ENCODE data around the gene CLEC4G.
"Not testable (repeated sequence)": the region's sequence is repeated elsewhere in the genome, so short reads cannot be mapped to it uniquely, and the experiment has no call there.

CLEC4G gene

DNA sequence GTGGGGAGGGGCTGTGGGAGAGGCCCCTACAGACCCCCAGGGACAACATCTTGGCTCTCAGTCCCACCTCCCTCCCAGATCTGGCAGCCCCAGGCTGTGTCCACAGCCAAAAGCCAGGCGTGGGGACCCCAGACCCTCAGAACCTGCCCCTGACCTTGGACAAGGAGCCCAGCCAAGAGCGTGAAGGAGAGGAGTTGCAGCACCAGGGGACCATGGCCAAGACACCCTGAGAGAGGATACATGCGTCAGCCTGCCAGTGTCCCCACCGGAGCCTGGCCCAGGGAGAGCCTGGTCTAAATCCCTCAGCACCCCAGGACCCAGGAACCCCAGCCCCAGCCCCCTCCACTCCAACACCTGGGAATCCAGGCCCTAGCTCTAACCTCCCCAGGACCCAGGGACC is 14.4 kb upstream of the CLEC4G start:
- DNase-seq = not testable (repeated sequence)

DNA sequence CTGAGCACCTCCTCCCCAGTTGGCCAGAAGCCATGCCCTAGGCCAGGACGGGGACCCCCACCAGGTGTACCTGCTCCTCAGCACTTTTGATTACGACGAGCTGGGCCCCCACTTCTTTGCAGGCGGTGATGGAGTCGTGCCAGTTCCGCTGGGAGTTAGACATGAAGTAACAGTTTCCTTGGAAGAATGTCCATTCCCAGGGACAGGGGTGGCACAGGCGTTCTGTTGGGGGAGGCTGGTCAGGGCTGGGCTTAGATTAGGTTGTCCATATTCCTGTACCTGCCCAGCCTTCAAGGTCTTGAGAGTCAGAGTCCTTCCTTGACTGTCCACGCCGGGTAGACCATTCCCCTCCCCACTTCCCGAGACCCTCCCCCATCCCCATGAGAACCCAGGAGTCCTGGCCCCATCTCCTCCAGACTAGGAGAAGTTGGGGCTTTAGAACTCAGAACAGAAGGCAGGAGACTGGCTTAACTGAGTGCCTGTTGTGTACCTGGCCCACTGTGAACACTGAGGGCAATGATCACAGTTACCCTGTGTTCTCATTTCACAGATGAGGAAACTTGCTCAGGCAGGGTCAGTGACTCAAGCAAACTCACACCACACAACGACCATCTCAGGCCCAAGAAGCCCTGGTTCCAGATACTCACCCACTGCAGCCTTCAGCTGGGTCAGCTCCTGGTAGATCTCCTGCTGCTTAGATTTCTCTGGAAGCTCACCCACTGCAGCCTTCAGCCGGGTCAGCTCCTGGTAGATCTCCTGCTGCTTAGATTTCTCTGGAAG is 13.2 kb upstream of the CLEC4G start:
- no peak for DNase-seq

GRCh38 chr19:7744199-7744786 is 12.4 kb upstream of the CLEC4G start:
- no peak for DNase-seq

- no peak for DNase-seq
Measured at GRCh38 chr19:7743425-7743841, 11.5 kb upstream of the CLEC4G start.

DNA sequence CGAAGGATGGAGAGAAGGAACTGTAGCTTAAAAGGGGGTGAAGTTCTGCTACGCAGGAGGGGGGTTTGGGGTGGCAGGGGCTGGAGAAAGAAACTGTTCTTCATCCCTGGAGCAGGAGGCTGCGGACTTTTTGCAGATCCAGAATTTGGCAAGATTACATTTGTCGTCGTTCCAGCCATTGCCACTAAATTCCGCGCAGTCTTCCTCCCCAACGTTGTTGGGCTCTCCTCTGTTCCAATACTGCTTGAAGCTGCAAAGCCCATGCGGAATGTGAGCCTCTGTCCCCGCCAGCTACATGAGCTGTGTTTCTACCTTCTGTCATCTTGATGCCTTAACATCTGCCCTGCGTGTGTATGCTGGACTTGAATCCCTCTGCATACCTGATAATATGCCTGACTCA is 11.1 kb upstream of the CLEC4G start:
- no peak for DNase-seq

DNA sequence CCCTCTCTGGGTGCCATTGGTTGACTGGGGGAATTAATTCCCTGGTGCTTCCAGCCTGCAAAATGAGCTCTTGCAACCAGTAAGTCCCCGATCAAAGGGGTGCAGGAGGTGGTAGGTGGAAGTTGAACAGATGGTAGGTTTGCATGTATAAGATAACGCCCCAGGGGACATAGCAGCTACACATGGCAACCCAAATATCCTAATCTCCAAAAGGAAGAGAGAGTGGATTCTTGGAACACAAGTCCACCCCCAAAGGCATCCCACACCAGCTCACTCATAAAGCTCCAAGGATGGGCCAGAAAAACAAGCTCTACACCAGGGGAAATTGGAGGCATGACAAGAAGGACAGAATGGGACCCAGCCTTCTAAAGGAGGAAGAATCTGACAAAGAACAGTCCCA is 10.7 kb upstream of the CLEC4G start:
- DNase-seq = no peak

DNA sequence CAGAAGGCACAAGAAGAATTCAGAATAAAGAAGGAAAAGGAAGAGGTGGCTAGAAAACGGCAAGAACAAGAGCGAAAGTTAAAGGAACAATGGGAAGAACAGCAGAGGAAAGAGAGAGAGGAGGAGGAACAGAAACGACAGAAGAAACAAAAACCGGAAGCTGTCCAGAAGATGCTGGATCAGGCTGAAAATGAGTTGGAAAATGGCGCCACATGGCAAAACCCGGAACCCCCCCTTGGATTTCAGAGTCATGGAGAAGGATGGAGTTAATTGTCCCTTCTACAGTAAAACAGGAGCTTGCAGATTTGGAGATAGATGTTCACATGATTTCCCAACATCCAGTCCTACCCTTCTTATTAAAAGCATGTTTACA is 8.8 kb upstream of the CLEC4G start:
- no peak for DNase-seq

DNA sequence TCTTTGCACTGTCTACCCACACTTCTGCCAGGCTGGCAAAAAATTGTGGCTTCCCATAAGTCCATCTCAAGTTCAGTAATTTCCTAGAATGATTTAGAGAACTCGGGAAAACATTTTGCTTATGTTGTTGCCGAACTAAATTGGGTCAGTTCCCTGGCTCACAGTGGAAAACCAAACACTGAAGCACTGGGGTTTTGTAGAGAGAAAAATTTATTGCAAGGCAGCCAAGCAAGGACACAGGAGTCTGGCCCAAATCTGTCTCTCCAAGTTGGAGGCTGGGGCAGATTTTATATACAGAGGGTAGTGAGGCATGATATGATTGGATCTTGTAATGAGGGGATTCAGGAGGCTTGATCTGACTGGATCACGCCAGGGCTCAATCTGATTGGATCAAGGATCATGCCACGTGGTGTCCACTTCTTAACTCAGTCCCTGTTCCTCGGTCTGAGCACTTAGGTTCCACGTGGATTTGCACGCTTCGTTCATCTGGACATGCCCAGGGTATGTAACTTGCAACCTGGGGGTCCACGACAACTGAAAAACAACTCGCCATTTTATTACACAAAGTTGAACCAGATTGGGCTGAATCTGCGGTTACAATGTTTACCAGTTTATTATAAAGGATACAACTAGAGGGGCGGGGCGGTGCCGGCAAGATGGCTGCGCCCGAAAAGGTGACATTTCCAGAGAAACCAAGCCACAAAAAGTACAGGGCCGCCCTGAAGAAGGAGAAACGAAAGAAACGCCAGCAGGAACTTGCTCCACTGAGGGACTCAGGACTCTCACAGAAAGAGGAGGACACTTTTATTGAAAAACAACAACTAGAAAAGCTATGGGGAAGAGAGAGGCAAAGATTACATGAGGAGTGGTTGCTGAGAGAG is 8.1 kb upstream of the CLEC4G start:
- DNase-seq = no peak

- no peak for DNase-seq
Measured at GRCh38 chr19:7739211-7739755, 7.4 kb upstream of the CLEC4G start.

DNA sequence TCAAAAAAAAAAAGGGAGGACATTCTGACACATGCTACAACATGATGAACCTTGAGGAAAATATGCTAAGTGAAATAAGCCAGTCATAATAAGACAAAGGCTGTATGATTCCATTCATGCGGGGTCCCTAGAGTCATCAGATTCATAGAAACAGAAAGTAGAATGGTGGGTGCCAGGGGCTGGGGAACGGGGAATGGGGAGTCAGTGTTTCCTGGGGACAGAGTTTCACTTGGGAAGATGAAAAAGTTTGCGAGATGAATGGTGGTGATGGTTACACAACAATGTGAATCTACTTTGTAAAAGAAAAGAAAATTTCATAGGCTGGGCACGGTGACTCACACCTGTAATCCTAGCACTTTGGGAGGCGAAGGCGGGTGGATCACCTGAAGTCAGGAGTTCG is 6.1 kb upstream of the CLEC4G start:
- no peak for DNase-seq

DNA sequence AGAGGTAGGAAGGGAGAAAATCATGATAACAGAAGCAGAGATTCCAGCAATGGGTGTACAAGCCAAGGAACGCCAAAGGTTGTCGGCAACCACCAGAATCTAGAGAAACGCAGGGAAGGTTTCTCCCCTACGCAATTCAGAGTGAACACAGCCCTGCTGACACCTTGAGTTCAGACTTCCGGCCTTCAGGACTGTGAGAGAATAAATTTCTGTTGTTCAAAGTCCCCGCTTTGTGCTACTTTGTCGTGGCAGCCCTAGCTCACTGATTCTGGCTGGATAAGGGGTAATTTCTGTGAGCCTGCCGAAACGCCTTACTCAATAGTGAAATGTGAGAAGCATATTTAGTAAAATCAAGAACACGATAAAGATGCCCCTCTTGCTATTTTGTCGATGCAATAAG is 5.3 kb upstream of the CLEC4G start:
- no peak for DNase-seq

DNA sequence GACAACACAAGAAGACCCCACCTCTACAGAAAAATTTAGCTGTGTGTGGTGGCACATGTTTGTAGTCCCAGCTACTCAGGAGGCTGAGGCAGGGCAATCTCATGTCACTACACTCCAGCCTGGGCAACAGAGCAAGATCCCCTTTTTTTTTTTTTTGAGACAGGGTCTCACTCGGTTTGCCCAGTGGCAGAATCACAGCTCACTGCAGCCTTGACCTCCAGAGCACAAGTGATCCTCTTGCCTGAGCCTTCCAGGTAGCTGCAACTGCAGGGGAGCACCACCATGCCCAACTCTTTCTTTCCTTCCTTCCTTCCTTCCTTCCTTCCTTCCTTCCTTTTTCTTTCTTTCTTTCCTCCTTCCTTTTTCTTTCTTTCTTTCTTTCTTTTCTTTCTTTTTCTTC is 4.2 kb upstream of the CLEC4G start:
- DNase-seq = no peak

DNA sequence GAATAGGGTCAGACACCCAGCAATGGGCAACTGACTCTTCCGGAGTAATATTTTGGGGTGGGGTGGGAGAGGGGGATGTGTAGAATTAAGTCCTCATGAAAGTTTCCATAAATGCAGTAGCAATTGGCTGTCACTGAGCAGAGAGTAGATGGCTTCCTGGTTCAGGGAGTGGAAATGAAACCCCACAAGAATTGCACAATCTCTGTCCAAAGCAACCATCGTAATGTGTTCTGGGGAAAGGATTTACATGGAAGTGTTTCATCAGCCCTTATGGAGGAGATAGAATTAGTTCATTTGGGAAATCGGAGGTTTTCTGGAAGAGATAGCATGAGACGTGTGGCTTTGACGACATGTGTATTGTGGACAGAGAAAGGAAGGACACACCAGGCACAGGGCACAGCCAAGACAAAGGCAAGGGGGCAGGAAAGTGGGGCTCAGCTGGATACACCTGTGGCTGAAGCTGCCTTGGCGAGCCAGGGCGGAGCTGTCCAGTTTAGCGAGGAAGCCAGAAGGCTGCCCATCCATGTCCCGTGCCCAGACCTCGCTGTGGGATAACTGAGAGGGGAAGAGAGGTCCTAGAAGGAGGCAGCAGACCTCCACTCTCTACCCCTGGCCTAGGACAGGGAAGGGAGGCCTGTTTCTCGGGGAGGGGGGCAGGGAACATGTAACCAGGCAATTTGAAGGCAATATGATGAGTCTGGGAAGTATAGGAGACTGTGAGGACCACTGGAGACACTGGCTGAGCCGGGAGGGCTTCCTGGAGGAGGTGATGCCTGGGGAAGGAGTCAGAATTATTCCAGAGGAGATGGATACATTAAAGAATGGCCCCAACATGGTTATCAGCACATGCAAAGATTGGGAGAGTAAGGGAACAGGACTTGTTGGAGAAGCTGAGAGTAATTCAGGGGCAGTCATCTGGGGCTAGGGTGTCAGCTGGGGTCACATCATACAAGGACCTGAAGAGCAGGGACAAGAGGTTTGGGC is 2.6 kb upstream of the CLEC4G start:
- DNase-seq = no peak

DNA sequence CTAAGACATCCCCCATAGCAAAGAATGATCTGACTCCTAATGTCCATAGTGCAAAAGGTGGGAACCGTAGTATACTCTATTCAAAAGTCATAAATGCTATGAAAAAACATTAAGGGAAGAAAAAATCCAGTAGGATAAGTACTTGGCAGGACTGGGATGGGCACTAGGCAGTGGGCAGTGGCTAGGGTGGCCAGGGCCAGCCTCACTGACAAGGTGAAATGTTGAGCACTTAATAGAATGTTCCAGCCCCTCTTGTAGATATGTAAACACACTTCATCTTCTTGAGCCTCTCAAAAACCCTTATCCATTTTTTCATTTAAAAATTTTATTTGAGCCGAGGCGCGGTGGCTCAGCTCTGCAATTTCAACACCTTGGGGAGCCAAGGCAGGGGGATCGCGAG is 1.5 kb upstream of the CLEC4G start:
- no peak for DNase-seq

GRCh38 chr19:7731615-7732014 is 295 bp downstream of the CLEC4G start:
- no peak for DNase-seq

DNA sequence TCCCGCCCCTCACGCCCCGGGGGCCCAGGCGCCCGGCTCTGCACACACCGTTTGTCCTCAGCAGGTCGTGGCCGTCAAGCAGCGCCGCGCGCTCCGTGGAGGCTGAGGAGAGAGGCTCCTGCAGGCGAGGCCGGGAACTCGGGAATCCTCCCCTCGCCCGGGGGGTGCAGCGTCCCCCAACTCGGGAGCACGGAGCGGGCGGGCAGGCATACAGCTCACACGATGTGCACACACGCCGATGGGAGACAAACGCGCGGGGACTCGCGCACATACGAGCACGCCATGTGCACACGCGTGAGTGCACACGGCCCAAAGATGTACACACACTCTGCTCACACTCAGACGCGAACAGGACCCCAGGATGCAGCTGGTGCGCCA is 703 bp downstream of the CLEC4G start:
- no peak for DNase-seq

DNA sequence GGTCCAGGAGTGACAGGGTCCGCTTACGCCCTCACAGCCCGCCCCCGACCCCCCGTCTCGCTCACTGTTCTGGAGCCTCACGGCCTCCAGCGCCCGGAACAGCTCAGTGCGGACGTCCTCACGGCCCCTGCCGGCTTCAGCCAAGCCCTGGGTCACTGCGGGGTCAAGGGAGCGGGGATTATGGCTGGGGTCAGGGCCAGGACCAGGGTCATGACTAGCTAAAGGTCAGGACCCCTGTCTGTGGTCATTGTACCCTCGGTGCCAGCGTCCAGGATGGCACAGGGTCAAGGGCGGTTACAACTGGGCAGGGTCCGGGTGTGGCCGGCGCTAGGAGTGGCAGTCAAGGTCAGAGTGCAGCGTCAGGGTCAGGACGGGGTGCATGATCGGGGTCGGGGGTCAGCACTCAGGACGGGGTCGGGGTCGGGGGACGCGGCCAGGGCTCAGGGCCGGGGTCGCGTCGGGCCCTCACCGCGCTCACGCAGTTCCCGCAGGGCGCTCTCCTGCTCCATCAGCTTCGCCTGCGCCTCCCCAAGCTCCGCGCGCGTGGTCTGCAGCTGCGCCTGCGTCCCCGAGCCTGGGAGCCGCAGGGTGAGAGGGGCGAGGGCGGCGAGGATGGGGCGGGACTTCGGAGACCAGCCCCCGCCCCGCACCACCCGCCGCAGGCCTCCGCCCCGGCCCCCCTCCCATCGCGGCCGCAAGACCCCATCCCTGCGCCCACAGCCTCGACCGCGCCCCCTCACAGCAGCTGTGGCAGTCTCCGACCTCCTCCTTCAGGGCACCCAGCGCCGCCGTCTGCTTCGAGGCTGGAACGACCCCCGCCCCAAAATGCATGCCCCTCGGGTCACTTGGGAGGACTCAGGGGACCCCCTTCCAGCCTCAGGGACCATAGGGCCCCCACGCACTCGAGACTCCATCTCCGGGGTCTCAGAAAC is 1.4 kb downstream of the CLEC4G start:
- DNase-seq = no peak

GRCh38 chr19:7729831-7730285 is 2.1 kb downstream of the CLEC4G start:
- DNase-seq = no peak

DNA sequence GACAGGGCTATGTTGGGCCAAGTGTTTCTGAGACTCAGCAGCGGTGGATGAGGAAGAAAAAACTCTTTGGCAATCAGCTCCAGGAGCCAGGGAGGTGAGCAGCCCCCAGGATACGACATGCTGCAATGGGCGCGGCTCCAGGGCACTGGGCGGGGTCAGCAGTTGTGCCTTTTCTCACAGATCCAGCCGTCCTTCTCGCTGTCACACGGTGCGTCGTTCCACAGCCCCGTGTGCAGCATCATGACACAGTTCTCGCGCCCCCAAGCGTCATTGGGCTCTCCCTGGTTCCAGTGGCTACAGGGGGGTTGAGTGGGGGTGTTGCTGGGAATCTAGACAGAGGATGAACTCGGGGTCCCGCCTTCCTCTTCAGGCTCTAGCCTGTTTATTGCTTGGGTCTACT is 2.7 kb downstream of the CLEC4G start:
- no peak for DNase-seq

GRCh38 chr19:7725791-7726190 is 6.1 kb downstream of the CLEC4G start:
- no peak for DNase-seq

DNA sequence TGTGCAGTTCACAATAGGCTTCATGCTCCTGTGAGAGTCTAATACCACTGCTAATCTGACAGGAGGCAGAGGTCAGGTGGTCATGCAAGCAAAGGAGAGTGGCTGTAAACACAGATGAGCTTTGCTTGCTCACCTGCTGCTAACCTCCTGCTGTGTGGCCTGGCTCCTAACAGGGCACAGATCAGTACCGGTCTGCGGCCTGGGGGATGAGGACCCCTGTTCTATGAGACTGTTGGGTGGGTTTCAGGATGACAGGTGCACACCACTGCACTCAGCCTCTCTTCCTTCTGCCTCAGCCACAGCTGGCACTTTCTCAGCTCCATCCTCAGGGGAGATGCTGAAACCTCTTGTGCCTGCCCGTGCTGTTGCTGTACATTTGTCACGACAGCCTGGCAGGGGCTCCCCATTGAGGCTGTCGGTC is 9.7 kb downstream of the CLEC4G start:
- peak; percentile 16 for DNase-seq
